GM21786 (cell line): Measurements from ENCODE around the gene HRH1.
"Not testable (repeated sequence)": the region's sequence is repeated elsewhere in the genome, so short reads cannot be mapped to it uniquely, and the experiment has no call there.

Source experiments
- ATAC-seq: cut with Tn5 transposase; IDR thresholded peaks from one replicate; pipeline ENCODE4 v1.9.1; 2021; ENCODE audit not compliant: unreplicated experiment

Gene HRH1

DNA sequence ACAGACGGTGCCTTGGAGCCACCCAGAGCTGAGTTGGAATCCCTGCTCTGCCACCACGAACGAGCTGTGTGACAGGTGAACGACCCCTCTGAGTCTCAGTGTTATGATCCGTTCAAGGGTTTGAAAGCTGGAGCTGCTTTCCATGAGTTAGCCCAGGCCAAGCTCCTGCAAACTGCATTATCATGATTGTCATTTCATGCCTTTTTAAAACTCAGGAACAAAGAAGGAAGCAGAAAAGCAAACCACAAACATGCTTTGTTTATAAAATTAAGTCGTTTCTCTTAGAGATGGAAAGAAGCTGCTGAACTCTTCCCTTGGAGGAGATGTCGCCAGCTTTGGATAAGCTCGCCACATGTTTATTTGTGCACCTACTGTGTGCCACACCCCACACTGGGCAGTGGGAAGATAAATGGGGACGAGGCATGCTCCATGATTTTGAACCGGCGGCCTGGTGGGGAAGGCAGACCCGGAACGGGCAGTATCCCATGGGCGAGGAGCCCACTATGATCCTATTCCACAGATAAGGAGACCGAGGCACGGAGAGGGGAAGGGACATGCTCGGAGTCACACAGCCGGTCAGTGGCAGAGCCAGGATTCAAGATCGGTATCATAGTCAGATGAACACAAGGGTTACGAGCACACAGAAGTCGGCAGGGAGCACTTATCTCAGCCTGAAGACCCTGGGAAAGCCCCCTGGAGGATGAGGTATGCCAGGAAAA lies 15.9 kb downstream of the HRH1 start:
- ATAC-seq: no peak

DNA sequence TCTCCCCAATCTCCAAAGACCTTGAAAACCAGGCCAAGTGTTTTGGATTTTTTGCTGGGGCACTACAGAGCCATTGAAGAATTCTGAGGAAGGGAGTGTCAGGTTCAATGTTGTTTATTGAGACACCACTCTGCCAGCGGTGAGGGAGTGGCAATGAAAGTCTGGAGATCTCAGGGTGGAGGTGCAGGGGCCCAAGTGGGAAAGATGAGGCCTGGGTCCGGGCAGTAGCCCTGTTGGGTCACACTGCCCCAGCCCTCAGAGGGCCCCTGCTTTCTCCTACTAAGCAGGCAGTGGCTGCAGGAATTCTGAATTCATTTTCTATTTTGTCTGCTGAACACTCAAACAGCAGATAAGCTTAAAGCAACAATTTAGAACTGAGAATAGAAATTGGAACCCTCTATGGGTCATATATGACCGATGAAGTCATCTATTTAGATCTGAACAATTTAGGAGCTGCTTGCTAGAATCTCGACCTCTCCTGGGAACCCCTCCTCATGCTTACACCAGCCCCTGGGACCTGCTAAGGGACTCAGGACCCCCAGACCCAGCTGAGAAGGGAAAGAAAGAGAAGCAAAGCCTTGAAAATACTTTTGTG lies 17.9 kb downstream of the HRH1 start:
- ATAC-seq: no peak

DNA sequence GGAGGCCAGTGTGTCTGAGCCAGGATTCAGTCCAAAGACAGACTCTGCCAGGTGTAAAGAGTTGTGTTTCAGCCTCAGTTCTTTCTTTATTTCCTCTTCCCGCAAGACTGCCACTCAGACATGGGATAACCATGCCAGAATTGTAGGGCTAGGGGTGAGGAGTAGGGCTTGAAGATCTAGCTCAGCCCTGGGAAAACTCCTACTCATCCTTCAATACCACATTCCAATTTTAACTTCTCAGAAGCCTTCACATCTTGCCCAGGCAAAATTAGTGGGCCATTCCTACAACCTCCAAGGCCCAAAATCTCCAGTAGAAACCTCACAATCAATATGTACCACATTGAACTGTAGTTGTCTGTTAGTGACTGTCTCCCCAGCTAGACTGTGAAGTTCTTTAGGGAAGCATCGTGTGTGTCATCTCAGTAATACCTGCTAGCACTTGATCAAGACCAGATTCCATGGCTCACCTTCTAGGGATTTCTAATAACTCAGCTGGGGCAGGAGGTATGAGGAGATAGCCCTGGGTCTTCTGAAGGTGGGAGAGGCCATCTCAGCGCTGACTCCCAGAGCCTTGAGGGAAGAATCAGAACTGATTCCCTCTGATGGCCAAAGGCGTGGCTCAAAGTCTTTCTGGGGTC lies 19.7 kb downstream of the HRH1 start:
- ATAC-seq: no peak

DNA sequence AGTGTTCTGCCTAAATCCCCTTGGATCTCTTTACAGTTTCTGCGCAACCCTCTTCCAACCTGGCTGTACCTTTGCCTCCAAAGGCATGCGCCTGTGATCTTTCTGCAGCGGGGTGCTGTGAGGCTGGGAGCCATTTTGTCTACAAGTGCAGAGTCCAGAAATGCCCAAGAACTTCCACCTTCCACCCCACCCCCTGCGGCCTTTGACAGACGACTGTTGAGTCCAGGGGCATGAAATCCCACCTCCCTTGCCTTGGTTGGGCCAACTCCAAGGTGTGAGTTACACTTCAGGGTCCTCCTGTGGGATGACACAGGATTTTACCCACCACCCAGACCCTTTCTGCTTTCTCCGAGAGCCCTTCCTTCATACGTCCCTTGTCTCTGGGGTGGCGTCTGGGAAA lies 24.1 kb downstream of the HRH1 start:
- no peak for ATAC-seq

DNA sequence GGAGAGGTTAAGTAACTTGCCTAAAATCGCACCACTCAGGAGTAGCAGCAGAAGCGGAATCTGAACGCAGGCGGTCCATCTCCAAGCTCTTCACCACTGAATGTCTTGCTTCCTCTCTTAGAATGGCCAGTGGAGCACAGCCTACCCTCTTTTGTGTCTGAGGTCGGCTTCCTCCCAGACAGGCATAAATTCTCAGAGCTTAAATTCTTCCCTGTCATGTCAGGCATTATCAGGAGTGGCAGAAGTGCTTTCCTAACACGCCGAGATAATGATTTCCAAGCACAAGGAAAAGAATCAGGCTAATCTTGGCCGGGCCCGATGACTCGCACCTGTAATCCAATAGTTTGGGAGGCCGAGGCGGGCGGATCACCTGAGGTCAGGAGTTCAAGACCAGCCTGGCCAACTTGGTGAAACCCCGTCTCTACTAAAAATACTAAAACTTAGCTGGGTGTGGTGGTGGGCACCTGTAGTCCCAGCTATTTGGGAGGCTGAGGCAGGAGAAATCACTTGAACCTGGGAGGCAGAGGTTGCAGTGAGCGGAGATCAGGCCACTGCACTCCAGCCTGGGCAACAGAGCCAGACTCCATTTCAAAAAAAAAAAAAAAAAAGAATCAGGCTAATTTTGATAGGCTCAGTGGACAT lies 30.2 kb downstream of the HRH1 start:
- not testable (repeated sequence) for ATAC-seq

DNA sequence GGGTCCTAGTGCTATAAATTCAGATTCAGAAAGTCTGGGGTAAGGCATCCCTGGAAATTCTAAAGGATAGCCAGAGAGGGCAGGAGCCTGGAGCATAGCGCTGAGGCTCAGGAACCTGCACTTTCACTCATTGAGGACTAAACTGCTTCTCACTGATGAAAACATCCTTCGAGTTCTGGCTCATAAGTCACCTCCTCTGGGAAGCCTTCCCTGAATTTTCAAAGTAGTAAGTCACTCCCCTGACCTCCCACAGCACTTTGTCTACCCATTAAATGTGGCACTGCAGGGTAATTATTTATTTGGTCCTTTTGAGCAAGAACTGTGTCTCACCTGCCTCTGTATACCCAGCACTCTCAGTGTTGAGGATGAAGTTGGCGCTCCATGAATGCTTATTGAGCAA lies 30.9 kb downstream of the HRH1 start:
- no peak for ATAC-seq

DNA sequence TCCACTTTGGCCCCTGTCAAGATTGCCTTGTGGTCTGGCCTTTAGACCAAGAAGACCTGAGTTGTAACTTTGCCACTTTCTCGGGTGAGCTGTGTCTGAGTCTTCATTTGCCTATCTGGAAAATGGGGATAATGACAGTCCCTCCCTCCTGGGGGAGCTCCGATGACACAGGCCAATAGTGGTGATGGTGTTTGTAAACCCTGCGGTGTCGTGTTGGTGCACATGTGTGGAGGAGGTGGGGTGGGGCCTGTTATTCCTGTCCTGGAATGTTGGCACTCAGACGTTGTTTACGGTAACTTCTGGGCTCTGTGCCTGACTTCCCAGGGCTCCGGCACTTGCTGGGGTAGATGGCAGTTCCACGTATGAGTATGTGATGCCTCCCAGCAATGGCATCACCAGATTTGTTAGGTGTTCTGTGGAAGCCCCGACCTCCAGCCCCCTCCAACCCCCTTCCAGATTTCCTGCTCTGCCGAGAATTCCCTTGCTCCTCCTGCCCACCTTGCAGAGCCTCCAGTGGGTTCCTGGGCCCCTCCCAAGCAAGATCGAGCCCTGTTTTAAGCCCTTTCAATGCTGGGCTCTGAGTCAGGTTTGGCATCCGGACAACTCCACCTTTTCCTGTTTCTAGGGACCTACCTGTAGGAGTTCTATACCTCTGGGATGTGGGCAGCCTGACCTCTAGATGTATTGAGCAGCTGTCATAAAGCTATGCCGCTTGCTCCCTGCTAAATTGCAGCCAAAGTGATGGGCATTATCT lies 31.4 kb downstream of the HRH1 start:
- no peak for ATAC-seq

DNA sequence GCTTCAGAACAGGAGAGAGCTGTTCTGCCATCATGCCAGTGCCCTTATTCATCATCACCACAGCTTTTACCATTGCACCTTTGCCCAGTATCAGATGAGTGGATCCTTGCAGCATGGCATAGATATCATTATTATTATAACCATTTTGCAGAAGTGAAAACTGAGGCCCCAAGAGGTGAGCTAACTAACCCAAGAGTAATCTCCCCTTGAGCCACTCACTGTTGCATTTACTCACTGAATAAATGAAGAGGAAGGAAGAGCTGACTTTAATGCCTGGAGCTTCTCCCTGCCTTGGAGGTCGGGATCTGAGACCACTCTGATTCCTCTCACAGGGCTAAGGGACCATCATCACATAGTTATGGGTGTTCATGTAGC lies 32.0 kb downstream of the HRH1 start:
- no peak for ATAC-seq

DNA sequence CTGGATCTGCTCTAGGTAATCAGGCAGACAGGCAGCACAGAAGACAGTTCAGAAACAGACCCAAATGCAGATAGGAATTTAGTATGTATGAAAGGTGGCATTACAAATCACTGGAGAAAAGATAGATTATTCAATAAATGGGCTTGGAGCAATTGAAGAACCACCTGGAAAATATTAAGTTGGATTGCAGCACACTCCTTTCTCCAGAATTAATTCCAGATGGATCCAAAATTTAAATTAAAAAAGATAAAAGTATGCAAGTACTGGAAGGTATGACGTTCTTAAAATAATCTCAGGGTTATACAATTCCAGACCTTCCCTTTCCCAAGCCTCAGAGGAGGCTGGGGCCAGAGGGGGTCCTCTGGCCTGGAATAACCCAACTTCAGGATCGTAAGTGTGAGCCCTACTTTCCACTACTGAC lies 32.5 kb downstream of the HRH1 start:
- no peak for ATAC-seq

DNA sequence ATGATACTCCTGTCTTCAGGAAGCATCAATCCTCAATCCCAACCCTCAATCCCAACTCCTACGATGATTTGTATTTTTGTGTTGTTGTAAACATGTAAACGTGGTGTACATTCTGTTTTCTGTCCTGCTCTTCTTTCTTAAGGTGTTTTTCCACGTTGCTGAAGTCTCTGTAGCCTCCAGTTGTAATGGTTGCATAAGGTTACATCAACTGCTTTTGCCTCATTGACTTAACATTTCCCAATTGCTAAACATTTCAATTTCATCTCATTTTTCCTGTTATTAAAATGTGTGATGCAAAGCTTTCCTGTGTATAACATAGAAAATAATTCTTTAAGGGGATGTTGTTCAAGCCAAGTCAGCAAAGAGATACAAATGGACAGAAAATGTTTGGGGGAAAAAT lies 33.4 kb downstream of the HRH1 start:
- no peak for ATAC-seq

DNA sequence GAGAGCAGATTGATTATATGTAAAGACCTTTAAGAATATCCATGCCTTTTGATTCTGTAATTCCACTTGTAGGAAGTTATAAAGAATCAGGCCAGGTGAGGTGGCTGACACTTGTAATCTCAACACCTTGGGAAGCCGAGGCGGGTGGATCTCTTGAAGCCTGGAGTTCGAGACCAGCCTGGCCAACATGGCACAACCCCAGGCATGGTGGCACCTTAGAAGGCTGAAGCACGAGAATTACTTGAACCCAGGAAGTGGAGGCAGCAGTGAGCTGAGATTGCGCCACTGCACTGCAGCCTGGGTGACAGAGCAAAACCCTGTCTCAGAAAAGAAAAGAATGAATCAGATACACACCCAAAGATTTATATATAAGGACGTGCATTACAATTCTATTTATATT lies 33.9 kb downstream of the HRH1 start:
- ATAC-seq: no peak

DNA sequence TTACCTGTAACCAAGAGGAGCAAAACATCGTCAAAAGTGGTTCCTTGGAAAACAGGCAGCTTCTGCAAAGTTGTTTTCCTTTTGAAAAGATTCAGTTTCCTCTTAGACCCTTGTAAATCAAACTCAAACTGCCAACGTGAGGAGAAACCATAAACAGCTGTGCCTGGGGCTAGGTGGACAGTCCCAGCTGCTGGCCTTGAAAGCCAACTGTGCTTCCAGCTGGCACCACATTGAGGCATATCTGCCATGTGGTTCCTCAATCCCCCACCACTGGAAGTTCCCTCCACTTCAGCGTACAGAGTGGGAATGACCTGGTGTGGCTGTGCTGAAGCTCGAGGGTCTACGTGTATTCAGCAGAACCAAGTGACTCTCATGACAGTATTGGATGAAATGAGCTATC lies 40.9 kb downstream of the HRH1 start:
- no peak for ATAC-seq

DNA sequence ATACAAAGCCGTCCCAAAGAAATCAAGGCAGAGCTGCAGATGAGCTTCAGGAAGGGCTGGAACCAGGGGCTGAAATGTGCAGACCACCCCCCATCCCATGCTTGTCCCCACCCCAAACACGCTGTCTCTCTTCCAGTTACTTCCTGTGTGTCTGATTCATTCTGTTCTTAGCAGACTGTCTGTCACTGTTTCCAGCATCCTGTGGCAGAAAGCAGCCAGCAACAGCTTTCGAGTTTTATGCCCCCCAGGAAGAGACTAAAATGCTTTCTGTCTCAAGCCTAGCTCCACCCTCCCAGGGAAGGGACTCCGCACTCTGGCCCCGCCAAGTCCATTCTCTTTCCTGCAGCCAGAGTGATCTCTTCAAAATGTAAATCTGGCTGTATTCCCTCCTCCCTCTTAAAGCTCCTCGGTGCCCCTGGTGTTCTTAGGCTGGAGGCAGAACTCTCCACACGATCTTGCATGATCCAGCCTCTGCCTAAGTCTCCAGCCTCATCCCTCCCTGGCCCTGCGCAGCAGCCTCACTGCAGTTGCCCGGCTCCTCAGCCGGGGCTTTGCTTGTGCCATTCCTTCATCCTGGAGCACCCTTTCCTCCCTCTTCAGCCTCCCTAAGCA lies 41.5 kb downstream of the HRH1 start:
- ATAC-seq: no peak

DNA sequence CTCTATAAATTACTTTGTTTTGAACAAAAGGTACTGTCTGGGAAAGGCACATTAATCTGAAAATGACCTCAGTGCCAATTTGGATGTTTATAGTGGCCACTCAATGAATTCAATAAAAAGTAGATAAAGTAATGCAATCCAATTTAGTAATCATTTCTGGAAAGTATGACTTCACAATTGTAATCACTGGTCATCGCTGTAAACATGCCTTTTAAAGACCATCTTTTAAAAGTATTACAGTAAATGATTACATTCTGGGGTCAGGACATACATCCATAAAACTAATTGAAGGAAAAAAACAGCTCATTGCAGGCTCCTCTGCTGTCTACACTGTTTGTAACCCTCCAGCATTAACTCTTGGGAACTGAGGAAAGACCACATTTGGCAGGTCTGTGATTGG lies 43.2 kb downstream of the HRH1 start:
- no peak for ATAC-seq

DNA sequence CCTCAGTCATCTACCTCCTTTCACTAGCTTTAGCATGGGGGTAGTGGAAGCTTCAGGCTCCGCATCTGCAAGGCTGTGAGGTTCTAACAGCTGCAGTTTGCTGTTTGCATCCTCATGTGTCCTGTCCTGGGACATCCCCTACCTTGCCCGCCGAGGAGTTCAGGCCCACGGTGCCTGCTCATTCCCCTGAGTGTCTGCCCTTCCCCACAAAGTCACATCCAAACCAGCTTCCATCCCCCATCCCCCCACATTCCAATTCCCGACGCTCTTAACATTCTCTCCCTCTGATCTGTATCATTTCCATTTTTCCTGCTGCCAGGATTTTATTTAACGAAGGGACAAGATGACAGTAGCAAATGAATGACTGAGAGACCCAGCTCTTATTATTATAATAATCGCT lies 43.8 kb downstream of the HRH1 start:
- no peak for ATAC-seq

DNA sequence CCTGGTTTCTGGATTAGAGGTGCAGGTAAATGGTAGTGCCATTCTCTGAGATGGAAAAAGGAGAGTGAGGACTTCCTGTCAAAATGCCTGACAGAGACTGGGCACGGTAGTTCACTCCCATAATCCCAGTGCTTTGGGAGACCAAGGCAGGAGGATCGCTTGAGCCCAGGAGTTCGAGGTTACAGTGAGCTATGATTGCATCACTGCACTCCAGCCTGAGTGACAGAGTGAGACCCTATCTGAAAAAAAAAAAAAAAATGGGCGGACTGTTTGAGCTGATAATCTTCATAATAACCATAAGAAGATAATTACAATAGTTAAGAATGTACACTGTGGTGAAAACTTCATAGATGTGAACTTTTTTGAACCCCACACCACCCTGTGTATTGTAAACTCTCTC lies 44.2 kb downstream of the HRH1 start:
- ATAC-seq: no peak

DNA sequence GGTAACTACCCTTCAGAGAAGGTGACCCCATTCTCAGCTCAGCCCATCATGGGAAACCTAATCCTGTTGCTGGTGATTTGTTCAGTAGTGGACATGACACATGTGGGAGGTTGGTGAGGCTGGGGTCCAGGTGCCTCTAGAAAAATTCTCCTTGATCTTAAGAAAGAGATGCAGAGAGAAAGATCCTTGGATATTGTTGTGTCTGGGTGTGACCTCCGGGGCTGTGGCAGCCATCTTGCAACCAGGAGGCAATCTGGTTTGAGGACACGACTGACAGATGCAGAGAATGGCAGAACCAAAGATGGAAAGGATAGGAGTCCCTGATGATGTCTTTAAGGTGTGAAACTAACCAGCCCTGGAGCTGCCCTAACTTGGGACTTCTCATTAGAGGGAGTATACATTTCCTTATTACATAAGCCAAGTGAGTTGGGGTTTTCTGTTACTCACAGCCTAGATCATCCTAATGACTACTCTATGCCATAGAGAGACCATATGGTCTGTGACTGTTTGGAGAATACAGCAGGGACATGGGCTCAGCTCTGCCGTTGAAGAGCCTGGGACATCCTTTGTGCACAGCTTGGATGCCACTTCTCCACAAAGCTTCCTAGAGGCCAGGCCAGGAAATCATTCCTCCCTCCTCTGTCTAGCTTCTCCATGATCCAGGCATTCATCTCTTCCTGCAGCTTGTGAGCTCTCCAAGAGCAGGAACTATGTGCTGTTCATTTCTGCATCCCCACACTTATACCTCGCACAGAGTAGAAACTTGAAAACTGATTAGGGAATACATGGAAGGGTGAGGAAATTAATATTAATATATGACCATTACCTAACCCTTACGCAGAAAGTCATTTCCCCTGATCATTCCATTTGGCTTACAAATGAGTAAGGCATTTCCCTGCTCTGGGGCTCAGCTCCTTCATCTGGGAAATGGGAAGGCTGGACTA lies 45.9 kb downstream of the HRH1 start:
- ATAC-seq: no peak

DNA sequence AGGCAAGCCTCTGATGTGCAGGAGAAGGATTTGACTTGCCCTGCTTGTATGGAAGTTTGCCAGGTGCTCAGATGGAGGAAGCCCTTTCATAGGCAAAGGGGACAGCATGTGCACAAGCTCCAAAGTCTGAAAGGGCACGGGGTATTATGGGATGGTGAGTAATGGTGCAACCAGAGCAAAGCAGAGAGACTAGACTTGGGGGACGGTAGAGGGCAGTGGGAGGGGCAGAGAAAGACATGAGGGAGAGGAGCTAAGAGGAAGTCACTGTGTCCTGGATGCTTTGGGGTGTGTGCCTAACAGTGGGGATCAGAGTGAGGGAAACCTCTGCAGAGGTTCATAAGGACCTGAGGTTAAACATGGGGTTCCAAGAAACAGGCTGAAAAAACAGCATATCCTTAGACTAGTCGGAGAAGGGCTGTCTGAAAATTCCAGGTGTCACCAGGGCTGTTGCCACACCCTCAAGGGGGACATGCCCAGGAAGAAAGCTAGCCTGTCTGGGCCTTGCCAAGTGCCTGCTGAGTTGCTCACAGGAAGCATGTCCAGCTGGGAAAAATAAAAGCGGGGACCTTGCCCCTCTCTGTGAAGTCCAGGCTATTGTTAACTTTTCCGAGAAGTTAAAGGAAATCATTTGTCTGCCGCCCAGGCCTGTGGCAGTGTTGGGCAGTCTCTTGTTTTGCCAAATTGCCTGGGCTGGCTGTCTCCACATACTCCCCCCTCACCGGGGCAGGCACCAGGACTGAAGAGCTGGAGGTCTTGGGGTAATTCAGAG lies 47.1 kb downstream of the HRH1 start:
- ATAC-seq: no peak

DNA sequence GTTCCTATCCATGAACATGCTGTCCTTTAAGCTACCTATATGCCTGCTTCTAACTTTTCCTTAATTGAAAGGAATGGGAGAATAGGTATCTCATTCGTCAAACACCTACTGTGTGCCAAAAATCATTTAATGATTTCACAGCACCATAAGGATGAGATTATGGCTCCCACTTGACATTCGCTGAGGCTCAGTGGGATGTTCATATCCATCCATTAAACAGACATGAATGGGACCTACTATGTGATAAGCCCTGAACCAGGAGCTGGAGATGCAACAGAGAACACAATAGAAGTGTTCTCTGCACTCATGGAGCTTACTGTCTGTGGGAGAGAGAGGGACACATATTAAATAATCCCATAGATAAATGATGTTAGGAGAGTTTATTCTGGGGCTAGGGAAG lies 49.7 kb downstream of the HRH1 start:
- ATAC-seq: no peak
